PFSK-1 (cell line): ENCODE measurements around the gene TSGA10.

Experiments
- FOXP2 ChIP-seq: optimal IDR thresholded peaks from 2 replicates; pipeline ENCODE3; 2011; ENCODE audit warnings: borderline replicate concordance, control low read depth, inconsistent platforms; ENCODE audit not compliant: insufficient read depth; ENCODE audit errors: extremely low read length, extremely low read depth
- POLR2AphosphoS5 ChIP-seq: IDR thresholded peaks from 2 replicates; pipeline ENCODE4 v1.6.1; 2012; ENCODE audit warnings: low read depth, mild to moderate bottlenecking, control low read depth, low read length, moderate library complexity
- TF ChIP-seq, protein P1 (sequence below), 2 experiments: IDR thresholded peaks; 2 replicates each; pipeline versions ENCODE4 v1.6.1 to v1.8.0; 2011 to 2012; ENCODE audit warnings: low read depth in 2 of 2, low read length in 2 of 2, control low read depth in 1 of 2, inconsistent platforms in 1 of 2, mild to moderate bottlenecking in 1 of 2, moderate library complexity in 1 of 2; ENCODE audit not compliant: insufficient read depth in 1 of 2

DNA sequence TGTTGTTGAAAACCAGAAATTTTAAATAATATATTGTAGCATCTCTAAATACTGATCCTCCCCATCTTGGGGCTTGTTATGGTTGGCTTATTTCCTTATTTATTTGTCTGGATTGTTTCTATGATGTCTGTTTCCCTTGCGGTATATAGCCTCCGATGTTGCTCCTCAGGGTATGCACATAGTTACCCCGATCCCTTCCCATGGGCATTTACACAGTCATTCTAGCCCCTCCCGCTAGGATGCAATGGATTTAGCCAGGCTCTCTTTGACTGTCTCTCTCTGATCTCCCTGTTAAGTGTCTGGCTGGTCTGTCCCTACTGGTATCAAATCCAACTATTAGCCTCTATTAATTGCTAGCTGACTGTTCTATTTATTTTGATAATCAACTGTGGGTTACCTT lies 126.9 kb downstream of the TSGA10 start:
- TF ChIP-seq, protein P1, sequence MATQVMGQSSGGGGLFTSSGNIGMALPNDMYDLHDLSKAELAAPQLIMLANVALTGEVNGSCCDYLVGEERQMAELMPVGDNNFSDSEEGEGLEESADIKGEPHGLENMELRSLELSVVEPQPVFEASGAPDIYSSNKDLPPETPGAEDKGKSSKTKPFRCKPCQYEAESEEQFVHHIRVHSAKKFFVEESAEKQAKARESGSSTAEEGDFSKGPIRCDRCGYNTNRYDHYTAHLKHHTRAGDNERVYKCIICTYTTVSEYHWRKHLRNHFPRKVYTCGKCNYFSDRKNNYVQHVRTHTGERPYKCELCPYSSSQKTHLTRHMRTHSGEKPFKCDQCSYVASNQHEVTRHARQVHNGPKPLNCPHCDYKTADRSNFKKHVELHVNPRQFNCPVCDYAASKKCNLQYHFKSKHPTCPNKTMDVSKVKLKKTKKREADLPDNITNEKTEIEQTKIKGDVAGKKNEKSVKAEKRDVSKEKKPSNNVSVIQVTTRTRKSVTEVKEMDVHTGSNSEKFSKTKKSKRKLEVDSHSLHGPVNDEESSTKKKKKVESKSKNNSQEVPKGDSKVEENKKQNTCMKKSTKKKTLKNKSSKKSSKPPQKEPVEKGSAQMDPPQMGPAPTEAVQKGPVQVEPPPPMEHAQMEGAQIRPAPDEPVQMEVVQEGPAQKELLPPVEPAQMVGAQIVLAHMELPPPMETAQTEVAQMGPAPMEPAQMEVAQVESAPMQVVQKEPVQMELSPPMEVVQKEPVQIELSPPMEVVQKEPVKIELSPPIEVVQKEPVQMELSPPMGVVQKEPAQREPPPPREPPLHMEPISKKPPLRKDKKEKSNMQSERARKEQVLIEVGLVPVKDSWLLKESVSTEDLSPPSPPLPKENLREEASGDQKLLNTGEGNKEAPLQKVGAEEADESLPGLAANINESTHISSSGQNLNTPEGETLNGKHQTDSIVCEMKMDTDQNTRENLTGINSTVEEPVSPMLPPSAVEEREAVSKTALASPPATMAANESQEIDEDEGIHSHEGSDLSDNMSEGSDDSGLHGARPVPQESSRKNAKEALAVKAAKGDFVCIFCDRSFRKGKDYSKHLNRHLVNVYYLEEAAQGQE (IDR thresholded peaks at IDR 0.05; ENCODE audit: insufficient read depth in 1 of 2, low read depth in 2 of 2, low read length in 2 of 2) = no peak
- TF ChIP-seq POLR2AphosphoS5 (no peak), FOXP2 (no peak)
